Activated gamma-delta T cell (primary cell): ENCODE measurements around the gene STK38L.
A peak's percentile ranks its signal among the peaks of the same experiment; 100 is the strongest.

Experiments
- DNase-seq: peaks from one replicate; lab custom pipeline; 2025; lab: John Stamatoyannopoulos, UW

STK38L gene

GRCh38 chr12:27319409-27319808 lies 75.3 kb downstream of the STK38L start:
- DNase-seq: no peak

- no peak for DNase-seq
Observed at GRCh38 chr12:27319848-27320247, 75.8 kb downstream of the STK38L start.

- DNase-seq: no peak
Observed at GRCh38 chr12:27324530-27324929, 80.4 kb downstream of the STK38L start.

- no peak for DNase-seq
Observed at GRCh38 chr12:27330846-27331245, 86.8 kb downstream of the STK38L start.

GRCh38 chr12:27331291-27331926 lies 87.3 kb downstream of the STK38L start:
- DNase-seq: no peak

- no peak for DNase-seq
Observed at GRCh38 chr12:27331927-27332324, 87.8 kb downstream of the STK38L start.

GRCh38 chr12:27332407-27332713 lies 88.3 kb downstream of the STK38L start:
- no peak for DNase-seq

- peak; percentile 19 for DNase-seq
Observed at GRCh38 chr12:27332714-27333402, 88.8 kb downstream of the STK38L start, which contains the start of gene BMAL2. Gene BMAL2, plus strand, starts transcription at chr12:27332836. Its CDS starts 237 bp downstream, at chr12:27333073.

- no peak for DNase-seq
Observed at GRCh38 chr12:27333403-27334009, 89.4 kb downstream of the STK38L start.

GRCh38 chr12:27334042-27334720 lies 90.1 kb downstream of the STK38L start:
- no peak for DNase-seq

- no peak for DNase-seq
Observed at GRCh38 chr12:27334721-27335082, 90.6 kb downstream of the STK38L start.

- no peak for DNase-seq
Observed at GRCh38 chr12:27335364-27336281, 91.5 kb downstream of the STK38L start.

GRCh38 chr12:27336282-27336653 lies 92.2 kb downstream of the STK38L start:
- no peak for DNase-seq

- DNase-seq: no peak
Observed at GRCh38 chr12:27337376-27337775, 93.3 kb downstream of the STK38L start.

- no peak for DNase-seq
Observed at GRCh38 chr12:27338473-27338872, 94.4 kb downstream of the STK38L start.

- DNase-seq: no peak
Observed at GRCh38 chr12:27340971-27341370, 96.9 kb downstream of the STK38L start.

- DNase-seq: no peak
Observed at GRCh38 chr12:27342536-27342935, 98.5 kb downstream of the STK38L start.

- DNase-seq: no peak
Observed at GRCh38 chr12:27343255-27344000, 99.3 kb downstream of the STK38L start.

GRCh38 chr12:27344246-27344645 lies 100.2 kb downstream of the STK38L start:
- no peak for DNase-seq

GRCh38 chr12:27344760-27345159 lies 100.7 kb downstream of the STK38L start:
- DNase-seq: no peak

GRCh38 chr12:27345376-27345775 lies 101.3 kb downstream of the STK38L start:
- DNase-seq: no peak
